Stimulated activated CD4-positive, alpha-beta T cell treated with anti-CD3 and anti-CD28 coated beads, Interleukin-15, amount 100 ng/mL, for 24 hours (primary cell): ENCODE data around the gene UBR4.
A peak's percentile ranks its signal among the peaks of the same experiment; 100 is the strongest.
"Not testable (repeated sequence)": the region's sequence is repeated elsewhere in the genome, so short reads cannot be mapped to it uniquely, and the experiment has no call there.

ENCODE experiments used
- DNase-seq: peaks from one replicate; pipeline ENCODE4 v3.0.0-alpha.2; 2020

The UBR4 gene

GRCh38 chr1:19209990-19210771 is at the start of gene UBR4:
Gene UBR4 (minus strand): TSS chr1:19210266. CDS start chr1:19210248, 18 bp downstream.
- peak; percentile 98 for DNase-seq

- DNase-seq, result no peak
Observed at GRCh38 chr1:19258353-19258752, 48.3 kb upstream of the UBR4 start.

- DNase-seq, result peak; percentile 50
Observed at GRCh38 chr1:19257178-19257914, 47.3 kb upstream of the UBR4 start.

GRCh38 chr1:19256301-19256700 is 46.2 kb upstream of the UBR4 start:
- not testable (repeated sequence) for DNase-seq

GRCh38 chr1:19255288-19255687 is 45.2 kb upstream of the UBR4 start:
- DNase-seq, result no peak

- no peak for DNase-seq
Observed at GRCh38 chr1:19254416-19254815, 44.4 kb upstream of the UBR4 start.

GRCh38 chr1:19251305-19252196 is 41.5 kb upstream of the UBR4 start, which contains the start of the genes EMC1 and MRTO4:
Gene EMC1 (minus strand): TSS chr1:19251524. CDS start chr1:19251509, 15 bp downstream.
Gene MRTO4 (plus strand): TSS chr1:19251805. CDS start chr1:19251836, 31 bp downstream.
- peak; percentile 95 for DNase-seq

GRCh38 chr1:19250629-19251304 is 40.7 kb upstream of the UBR4 start:
- DNase-seq, result no peak

- DNase-seq, result peak; percentile 76
Observed at GRCh38 chr1:19240673-19241538, 30.8 kb upstream of the UBR4 start.

GRCh38 chr1:19239876-19240275 is 29.8 kb upstream of the UBR4 start:
- no peak for DNase-seq

- no peak for DNase-seq
Observed at GRCh38 chr1:19234224-19234623, 24.2 kb upstream of the UBR4 start.

GRCh38 chr1:19232524-19232846 is 22.4 kb upstream of the UBR4 start:
- DNase-seq, result no peak

GRCh38 chr1:19231736-19232523 is 21.9 kb upstream of the UBR4 start:
- not testable (repeated sequence) for DNase-seq

GRCh38 chr1:19229828-19230325 is 19.8 kb upstream of the UBR4 start:
- DNase-seq, result no peak

- no peak for DNase-seq
Observed at GRCh38 chr1:19229229-19229628, 19.2 kb upstream of the UBR4 start.

- no peak for DNase-seq
Observed at GRCh38 chr1:19222979-19223824, 13.1 kb upstream of the UBR4 start.

- DNase-seq, result no peak
Observed at GRCh38 chr1:19222573-19222972, 12.5 kb upstream of the UBR4 start.

GRCh38 chr1:19220991-19221390 is 10.9 kb upstream of the UBR4 start:
- no peak for DNase-seq

- DNase-seq, result peak; percentile 8
Observed at GRCh38 chr1:19220080-19220846, 10.2 kb upstream of the UBR4 start.
